HG03558 (cell line): ENCODE measurements around the gene NPAS3.

Experiments used
- ATAC-seq: cut with Tn5 transposase; IDR thresholded peaks from one replicate; pipeline ENCODE4 v1.9.1; 2021; ENCODE audit warnings: moderate number of reproducible peaks; ENCODE audit not compliant: unreplicated experiment; ENCODE audit errors: extremely low read depth

The NPAS3 gene

GRCh38 chr14:33237115-33237740 is 298.5 kb downstream of the NPAS3 start:
- no peak for ATAC-seq

GRCh38 chr14:33239465-33239864 is 300.8 kb downstream of the NPAS3 start:
- ATAC-seq = no peak

GRCh38 chr14:33240466-33240865 is 301.8 kb downstream of the NPAS3 start:
- no peak for ATAC-seq

GRCh38 chr14:33241331-33241730 is 302.7 kb downstream of the NPAS3 start:
- ATAC-seq = no peak

GRCh38 chr14:33249233-33249820 is 310.6 kb downstream of the NPAS3 start:
- ATAC-seq = no peak

GRCh38 chr14:33250963-33251362 is 312.3 kb downstream of the NPAS3 start:
- ATAC-seq = no peak

GRCh38 chr14:33254342-33254741 is 315.7 kb downstream of the NPAS3 start:
- ATAC-seq = no peak

GRCh38 chr14:33254861-33255395 is 316.2 kb downstream of the NPAS3 start:
- ATAC-seq = no peak

- ATAC-seq = no peak
Observed at GRCh38 chr14:33257796-33258195, 319.1 kb downstream of the NPAS3 start.

GRCh38 chr14:33259764-33260163 is 321.1 kb downstream of the NPAS3 start:
- ATAC-seq = no peak

GRCh38 chr14:33271216-33271615 is 332.5 kb downstream of the NPAS3 start:
- ATAC-seq = no peak

- no peak for ATAC-seq
Observed at GRCh38 chr14:33271891-33272290, 333.2 kb downstream of the NPAS3 start.

GRCh38 chr14:33273978-33274377 is 335.3 kb downstream of the NPAS3 start:
- ATAC-seq = no peak

GRCh38 chr14:33275879-33276278 is 337.2 kb downstream of the NPAS3 start:
- no peak for ATAC-seq

GRCh38 chr14:33279865-33280264 is 341.2 kb downstream of the NPAS3 start:
- ATAC-seq = no peak

GRCh38 chr14:33280646-33281045 is 342.0 kb downstream of the NPAS3 start:
- no peak for ATAC-seq

GRCh38 chr14:33282331-33283230 is 343.9 kb downstream of the NPAS3 start:
- no peak for ATAC-seq

GRCh38 chr14:33285902-33286700 is 347.4 kb downstream of the NPAS3 start:
- ATAC-seq = no peak

GRCh38 chr14:33287189-33287588 is 348.5 kb downstream of the NPAS3 start:
- ATAC-seq = no peak

GRCh38 chr14:33290641-33291040 is 352.0 kb downstream of the NPAS3 start:
- ATAC-seq = no peak
